GM10248 (cell line): ENCODE measurements around the gene OR9Q1.

Source experiments
- CTCF ChIA-PET: fragments of 300-600 bp; sonication (Branson Sonifier 250); formaldehyde crosslinking; extraction: SDS; loops from one replicate; lab custom pipeline; 2021; ENCODE audit warnings: antibody characterized with exemption; lab: Yijun Ruan, JAX
- POLR2A ChIA-PET: fragments of 350-650 bp; sonication (Branson Sonifier 250); formaldehyde crosslinking; extraction: SDS; loops from one replicate; lab custom pipeline; 2020; ENCODE audit warnings: antibody characterized with exemption; lab: Yijun Ruan, JAX
- DNase-seq: peaks from one replicate; pipeline ENCODE4 v3.0.0; 2012; ENCODE audit errors: extremely low spot score
- TF ChIP-seq, protein P1 (sequence below): IDR thresholded peaks from 2 replicates; pipeline ENCODE4 v1.5.1; 2012; ENCODE audit warnings: mild to moderate bottlenecking, low read depth; ENCODE audit errors: extremely low read depth, missing control alignments, control extremely low read depth

Gene OR9Q1

DNA sequence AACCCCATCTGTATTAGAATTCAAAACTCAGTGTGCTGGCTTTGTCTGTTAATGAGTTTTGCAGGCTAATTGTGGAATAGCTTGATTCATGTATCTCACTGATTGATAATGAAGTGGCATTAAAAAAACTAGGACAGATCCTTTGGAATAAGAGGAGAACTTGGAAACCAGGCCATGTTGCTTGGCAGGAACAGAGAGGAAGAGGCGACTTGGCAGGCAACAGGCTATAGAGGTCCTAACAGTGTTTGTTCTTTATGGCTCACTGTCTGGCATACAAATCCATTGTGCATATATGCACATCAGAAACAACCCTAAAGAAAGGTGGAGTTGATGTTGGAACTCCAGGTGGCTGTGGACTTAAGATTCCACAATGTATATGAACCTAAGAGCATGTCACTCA, 119.1 kb downstream of the OR9Q1 start:
- ChIA-PET POLR2A (no interaction called here), CTCF (no interaction called here)
- TF ChIP-seq, protein P1, sequence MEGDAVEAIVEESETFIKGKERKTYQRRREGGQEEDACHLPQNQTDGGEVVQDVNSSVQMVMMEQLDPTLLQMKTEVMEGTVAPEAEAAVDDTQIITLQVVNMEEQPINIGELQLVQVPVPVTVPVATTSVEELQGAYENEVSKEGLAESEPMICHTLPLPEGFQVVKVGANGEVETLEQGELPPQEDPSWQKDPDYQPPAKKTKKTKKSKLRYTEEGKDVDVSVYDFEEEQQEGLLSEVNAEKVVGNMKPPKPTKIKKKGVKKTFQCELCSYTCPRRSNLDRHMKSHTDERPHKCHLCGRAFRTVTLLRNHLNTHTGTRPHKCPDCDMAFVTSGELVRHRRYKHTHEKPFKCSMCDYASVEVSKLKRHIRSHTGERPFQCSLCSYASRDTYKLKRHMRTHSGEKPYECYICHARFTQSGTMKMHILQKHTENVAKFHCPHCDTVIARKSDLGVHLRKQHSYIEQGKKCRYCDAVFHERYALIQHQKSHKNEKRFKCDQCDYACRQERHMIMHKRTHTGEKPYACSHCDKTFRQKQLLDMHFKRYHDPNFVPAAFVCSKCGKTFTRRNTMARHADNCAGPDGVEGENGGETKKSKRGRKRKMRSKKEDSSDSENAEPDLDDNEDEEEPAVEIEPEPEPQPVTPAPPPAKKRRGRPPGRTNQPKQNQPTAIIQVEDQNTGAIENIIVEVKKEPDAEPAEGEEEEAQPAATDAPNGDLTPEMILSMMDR = no peak
- no peak for DNase-seq

DNA sequence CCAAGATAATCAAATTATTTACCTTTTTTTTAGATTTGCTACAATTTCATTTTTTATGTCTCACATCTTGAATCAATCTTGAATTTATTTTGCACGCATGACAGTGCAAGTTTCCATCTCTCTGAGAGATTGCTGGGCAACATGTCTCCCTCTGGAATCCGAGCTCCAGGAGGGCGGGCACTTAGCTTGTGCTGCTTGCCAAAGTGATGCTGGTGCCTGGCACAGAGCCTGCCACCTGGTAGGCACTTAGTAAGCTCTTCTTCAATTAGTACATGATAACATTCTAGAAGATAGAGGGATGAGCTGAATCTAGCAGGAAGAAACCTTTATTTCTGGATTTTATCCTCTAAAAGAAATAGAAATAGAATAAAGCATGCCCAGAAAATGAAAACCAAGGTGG, 129.1 kb downstream of the OR9Q1 start:
- POLR2A ChIA-PET = no interaction called here
- no peak for DNase-seq
- TF ChIP-seq, protein P1 = no peak
- CTCF ChIA-PET = no interaction called here

DNA sequence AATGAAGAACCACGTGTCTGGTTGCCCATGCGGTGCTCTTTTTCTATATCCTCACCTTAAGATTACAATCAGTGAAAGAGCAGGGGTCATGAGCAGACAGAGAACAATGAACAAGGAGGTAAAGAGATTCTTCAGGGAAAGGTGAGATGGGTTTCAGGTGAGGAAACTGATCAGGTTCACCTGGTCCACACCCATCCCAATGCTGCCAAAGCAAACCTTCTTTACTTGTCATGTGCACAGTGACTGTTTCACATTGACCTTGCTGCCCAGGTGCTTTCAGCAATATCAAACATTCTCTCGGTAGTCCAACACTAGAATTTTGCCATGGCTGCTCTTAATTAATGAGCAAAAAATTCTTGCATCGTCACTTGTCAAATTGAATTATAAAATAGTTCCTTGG, 140.7 kb downstream of the OR9Q1 start:
- no peak for DNase-seq
- ChIA-PET POLR2A (no interaction called here), CTCF (no interaction called here)
- TF ChIP-seq, protein P1 = no peak

GRCh38 chr11:58164990-58165389, 141.3 kb downstream of the OR9Q1 start:
- POLR2A ChIA-PET = no interaction called here
- CTCF ChIA-PET = no interaction called here
- TF ChIP-seq, protein P1 = no peak
- DNase-seq = no peak

DNA sequence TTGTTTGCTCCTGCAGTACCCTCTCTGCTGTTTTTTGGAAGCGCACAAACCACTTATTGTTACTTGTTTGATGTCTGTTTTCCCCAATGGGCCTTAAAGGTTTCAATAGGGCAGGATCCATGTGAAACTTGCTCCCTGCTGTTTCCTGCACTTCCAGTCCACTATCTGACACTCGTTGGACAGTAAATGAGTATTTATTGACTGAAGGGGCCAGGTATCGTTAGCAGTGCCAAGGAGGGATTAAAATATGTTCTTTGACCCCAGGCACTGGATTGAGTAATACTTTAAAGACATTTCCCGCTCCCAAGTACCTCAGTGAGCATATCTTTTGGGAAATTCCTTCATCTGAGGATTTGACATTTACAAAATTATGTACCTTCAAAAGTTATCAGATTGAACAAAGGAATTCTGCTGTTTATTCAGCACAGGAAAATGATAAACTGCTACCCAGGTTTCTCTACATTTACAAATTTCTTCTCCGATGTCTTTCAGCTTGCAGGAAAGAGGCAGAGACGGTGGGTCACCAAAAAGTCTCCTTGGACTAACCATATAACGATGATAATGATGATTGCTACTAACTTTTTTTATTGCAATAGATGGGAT, 141.9 kb downstream of the OR9Q1 start:
- POLR2A ChIA-PET = no interaction called here
- TF ChIP-seq, protein P1 = no peak
- DNase-seq = no peak
- CTCF ChIA-PET = no interaction called here

DNA sequence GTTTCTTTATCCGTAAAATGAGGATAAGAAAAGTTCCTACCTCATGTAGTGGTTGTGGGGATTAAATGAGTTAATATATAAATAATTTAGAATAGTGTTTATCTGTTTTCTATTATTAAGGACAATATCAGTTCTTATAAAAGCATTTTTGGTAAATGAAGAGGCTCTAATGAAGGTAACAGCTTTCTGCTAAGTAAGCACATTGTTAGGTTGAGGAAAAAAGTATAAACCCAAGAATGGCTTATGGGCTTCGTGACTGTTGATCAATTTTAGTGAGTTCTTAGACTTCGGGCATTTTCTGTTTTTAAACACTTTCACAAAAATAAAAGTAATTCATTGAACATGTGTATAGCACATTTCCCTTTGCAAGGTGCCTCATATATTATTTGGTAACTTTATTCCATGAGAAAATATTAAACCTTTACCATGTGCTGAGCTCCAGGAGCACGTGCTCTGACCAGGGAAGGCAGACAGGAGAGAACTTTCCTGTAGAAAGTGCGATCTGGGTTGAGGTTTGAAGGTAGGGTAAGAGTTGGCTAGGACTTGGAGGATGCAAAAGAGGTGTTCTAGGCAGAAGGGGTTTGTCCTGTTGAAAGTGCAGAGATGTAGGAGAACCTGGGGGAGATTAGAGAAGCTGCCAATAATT, 153.9 kb downstream of the OR9Q1 start:
- CTCF ChIA-PET = interaction anchor here (1.3 kb wide), 1 partner anchor 9 kb away, joined by 3 read pairs; no protein-coding TSS in a partner anchor
- DNase-seq = no peak
- TF ChIP-seq, protein P1 = no peak
- POLR2A ChIA-PET = no interaction called here
